Measurements from ENCODE around the gene STK39.

GRCh38 chr2:168064011-168064998 lies 183.1 kb downstream of the STK39 start:
- TF ChIP-seq CTCF (IDR thresholded peaks at IDR 0.05; ENCODE audit: low read depth, low read length, poor library complexity, severe bottlenecking) (no peak), EZH2phosphoT487 (IDR thresholded peaks at IDR 0.05; ENCODE audit: borderline replicate concordance, low read length) (no peak)
